ENCODE data around the gene PRDM15.

The PRDM15 gene

GRCh38 chr21:41821081-41821755, 57.9 kb downstream of the PRDM15 start:
- no peak overlapping the region for H3K4me3 ChIP-seq (ENCODE audit: low read depth, low read length)

GRCh38 chr21:41820384-41821080, 58.6 kb downstream of the PRDM15 start:
- TF ChIP-seq CTCF (IDR thresholded peaks at IDR 0.05; ENCODE audit: borderline replicate concordance, insufficient read depth, low read depth, low read length): no peak

More at GRCh38 chr21:41821081-41821755, 57.9 kb downstream of the PRDM15 start:
- TF ChIP-seq CTCF (IDR thresholded peaks at IDR 0.05; ENCODE audit: borderline replicate concordance, insufficient read depth, low read depth, low read length): no peak

GRCh38 chr21:41819856-41820281, 59.3 kb downstream of the PRDM15 start:
- TF ChIP-seq CTCF (IDR thresholded peaks at IDR 0.05; ENCODE audit: borderline replicate concordance, insufficient read depth, low read depth, low read length): no peak
- H3K4me3 ChIP-seq (ENCODE audit: low read depth, low read length): no peak overlapping the region

More at GRCh38 chr21:41820384-41821080, 58.6 kb downstream of the PRDM15 start:
- H3K4me3 ChIP-seq (ENCODE audit: low read depth, low read length): no peak overlapping the region

GRCh38 chr21:41819236-41819855, 59.8 kb downstream of the PRDM15 start:
- no peak for TF ChIP-seq CTCF (IDR thresholded peaks at IDR 0.05; ENCODE audit: borderline replicate concordance, insufficient read depth, low read depth, low read length)
- H3K4me3 ChIP-seq (ENCODE audit: low read depth, low read length): no peak overlapping the region

GRCh38 chr21:41817877-41818855, 61.0 kb downstream of the PRDM15 start:
- TF ChIP-seq CTCF (IDR thresholded peaks at IDR 0.05; ENCODE audit: borderline replicate concordance, insufficient read depth, low read depth, low read length): no peak
- H3K4me3 ChIP-seq (ENCODE audit: low read depth, low read length): no peak overlapping the region

GRCh38 chr21:41817228-41817627, 61.9 kb downstream of the PRDM15 start:
- H3K4me3 ChIP-seq (ENCODE audit: low read depth, low read length): no peak overlapping the region
- TF ChIP-seq CTCF (IDR thresholded peaks at IDR 0.05; ENCODE audit: borderline replicate concordance, insufficient read depth, low read depth, low read length): peak; percentile 76
